Fibroblast of skin of right quadriceps (primary cell): ENCODE measurements around the gene DCUN1D1.

Experiments used
- DNase-seq: peaks from one replicate; pipeline ENCODE4 v3.0.0-alpha.2; 2013

The DCUN1D1 gene

DNA sequence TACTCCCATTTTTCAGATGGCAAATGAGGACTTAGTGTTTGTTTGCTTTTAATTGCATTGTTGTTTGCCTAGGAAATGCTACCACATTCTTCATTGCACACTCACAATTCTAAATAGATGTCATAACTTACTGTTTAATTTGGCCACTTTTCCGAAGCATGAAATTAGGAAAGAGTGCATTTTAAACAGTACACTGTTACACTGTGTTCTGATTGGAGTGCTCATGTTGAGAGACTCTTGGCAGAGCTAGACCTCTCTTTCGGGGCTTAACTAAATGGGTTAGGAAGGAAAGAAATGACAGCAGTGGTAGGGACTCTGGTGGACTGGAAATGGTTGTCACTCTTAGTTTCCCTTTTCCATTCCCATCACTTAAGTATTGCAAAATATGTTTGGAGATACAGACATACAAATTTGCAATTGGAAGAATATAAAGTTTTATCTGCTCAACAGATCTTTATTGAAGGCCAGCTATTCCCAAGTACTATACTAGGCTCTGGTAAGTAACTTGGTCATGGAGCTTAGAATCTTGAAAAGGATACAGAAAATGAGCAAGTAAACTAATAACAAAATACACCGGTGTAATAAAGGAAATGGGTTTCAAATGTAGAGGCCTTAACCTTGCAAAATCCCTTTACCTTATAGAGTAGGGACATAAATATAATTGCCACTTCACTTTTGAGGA, 90.2 kb downstream of the DCUN1D1 start:
- DNase-seq, result no peak
